K562 (cell line): ENCODE results near the gene RCHY1. TPM values are rescaled to one million over a fixed set of nuclear protein-coding genes. Genes with fewer than 3 reads are reported as not detected.

Source experiments
- ARID3A ChIP-seq: IDR thresholded peaks from 2 replicates; pipeline ENCODE4 v1.6.1; 2012; ENCODE audit warnings: low read depth, low read length, improper control_type of control experiment, borderline replicate concordance
- CBX2 ChIP-seq: fragments of 200-600 bp; sonication (generic); IDR thresholded peaks from one replicate; pipeline ENCODE4 v1.6.1; 2012; ENCODE audit warnings: mild to moderate bottlenecking, low read length, inconsistent platforms; ENCODE audit not compliant: insufficient read depth, poor library complexity, severe bottlenecking
- CXXC5 ChIP-seq: fragments of 250-450 bp; sonication (Bioruptor Pico); IDR thresholded peaks from 2 replicates; pipeline ENCODE4 v1.8.0; 2022; ENCODE audit warnings: inconsistent platforms, mild to moderate bottlenecking, moderate library complexity
- DDX20 ChIP-seq: fragments of 450-650 bp; IDR thresholded peaks from 2 replicates; pipeline ENCODE4 v1.6.1; 2016; ENCODE audit warnings: missing genetic modification characterization, low read depth, mild to moderate bottlenecking, missing compliant biosample characterization, moderate library complexity
- GABPA ChIP-seq: fragments of 200-800 bp; sonication (Bioruptor generic); conservative IDR thresholded peaks from 2 replicates; pipeline ENCODE4 v1.6.1; 2016; ENCODE audit warnings: low read depth, missing genetic modification characterization, missing compliant biosample characterization
- GABPB1 ChIP-seq: sonication (generic); formaldehyde crosslinking; IDR thresholded peaks from 2 replicates; pipeline ENCODE4 v1.8.0; 2022; ENCODE audit warnings: mild to moderate bottlenecking, missing genetic modification reagents
- ID3 ChIP-seq, 2 experiments: fragments of 250-450 bp in 1 of 2; fragments of 450-650 bp in 1 of 2; sonication (Bioruptor Pico) in 1 of 2; IDR thresholded peaks; 2 replicates each; pipeline versions ENCODE4 v1.6.1 to v1.8.0; 2016 to 2021; ENCODE audit warnings: mild to moderate bottlenecking in 2 of 2, moderate library complexity in 2 of 2, missing compliant biosample characterization in 1 of 2, missing genetic modification characterization in 1 of 2
- MECOM ChIP-seq: fragments of 250-450 bp; sonication (Bioruptor Pico); IDR thresholded peaks from 2 replicates; pipeline ENCODE4 v1.8.0; 2022; ENCODE audit warnings: inconsistent platforms
- NKRF ChIP-seq: fragments of 450-650 bp; IDR thresholded peaks from 2 replicates; pipeline ENCODE4 v1.6.1; 2016; ENCODE audit warnings: borderline replicate concordance
- NR0B1 ChIP-seq: fragments of 450-650 bp; IDR thresholded peaks from one replicate; pipeline ENCODE4 v1.6.1; 2018; ENCODE audit warnings: mild to moderate bottlenecking, moderate library complexity; ENCODE audit not compliant: partially characterized antibody
- PHF8 ChIP-seq: fragments of 200-600 bp; sonication (generic); IDR thresholded peaks from 2 replicates; pipeline ENCODE4 v1.6.1; 2012; ENCODE audit warnings: mixed run types, mild to moderate bottlenecking, inconsistent platforms, low read length, moderate library complexity, borderline replicate concordance
- STAT5B ChIP-seq: fragments of 250-450 bp; sonication (Bioruptor Pico); IDR thresholded peaks from 2 replicates; pipeline ENCODE4 v1.8.0; 2021; ENCODE audit warnings: mild to moderate bottlenecking, inconsistent platforms
- TGIF2 ChIP-seq: sonication (generic); formaldehyde crosslinking; IDR thresholded peaks from 2 replicates; pipeline ENCODE4 v1.8.1; 2022; ENCODE audit warnings: mild to moderate bottlenecking, missing genetic modification reagents, moderate library complexity
- ZBTB7A ChIP-seq: IDR thresholded peaks from 2 replicates; pipeline ENCODE4 v1.6.1; 2011; ENCODE audit warnings: low read depth, mild to moderate bottlenecking, low read length, moderate library complexity, borderline replicate concordance; ENCODE audit not compliant: control insufficient read depth
- ZNF263 ChIP-seq: sonication (generic); formaldehyde crosslinking; IDR thresholded peaks from 2 replicates; pipeline ENCODE4 v1.8.0; 2022; ENCODE audit warnings: mild to moderate bottlenecking, missing genetic modification reagents, borderline replicate concordance
- polyA plus RNA-seq, 8 experiments: library from polyadenylated mRNA; depleted of rRNA in 4 of 8; stranded (reverse) in 5 of 8; unstranded in 3 of 8; fragments of >200 nt; fragmentation: Nextera tagmentation in 2 of 8; fragmentation: Illumina TruSeq in 1 of 8; extraction: Ambion mirVana in 2 of 8; extraction: Trizol in 1 of 8; gene quantifications; 2 replicates each; pipeline versions ENCODE4 v1.2.1 to v1.2.3, GENCODE V29; 2011 to 2014; ENCODE audit warnings: inconsistent platforms in 1 of 8, missing spikeins in 1 of 8
- total RNA-seq, 7 experiments: library from RNA; depleted of rRNA in 6 of 7; stranded (reverse); fragments of >200 nt in 6 of 7; fragmentation: Illumina TruSeq in 2 of 7; extraction: Trizol in 2 of 7; gene quantifications; 2 replicates each; pipeline versions ENCODE4 v1.2.1 to v1.2.3, GENCODE V29; 2011 to 2021; ENCODE audit warnings: low replicate concordance in 1 of 7
- TF ChIP-seq, protein P1 (sequence below): fragments of 450-650 bp; IDR thresholded peaks from 2 replicates; pipeline ENCODE4 v1.6.1; 2016; ENCODE audit warnings: mild to moderate bottlenecking

Gene RCHY1
- total and polyA plus RNA-seq, 9 of the 15 experiments (the other 6 are each of a cell fraction or from before 2014, with no cell fraction given), result 27.3 to 85.1 (median 45.9) TPM

- TF ChIP-seq NR0B1 (no peak), MECOM (CRISPR knock-in tag) (no peak), TGIF2 (CRISPR knock-in tag) (no peak), ZNF263 (CRISPR knock-in tag) (peak; percentile 75; the same call in 1 of the 2 replicates), NKRF (peak; percentile 65; the same call in 1 of the 2 replicates), ARID3A (no peak), ID3 (CRISPR knock-in tag; IDR thresholded peaks at IDR 0.05) (no peak), ID3 (tag; IDR thresholded peaks at IDR 0.05) (peak; percentile 55; the same call in 1 of the 2 replicates), CBX2 (no peak), CXXC5 (CRISPR knock-in tag) (peak; percentile 95), ZBTB7A (no peak), PHF8 (peak; percentile 98), GABPB1 (peak; percentile 99), GABPA (tag) (peak; percentile 98), DDX20 (tag) (no peak), STAT5B (CRISPR knock-in tag) (no peak)
- TF ChIP-seq, protein P1, sequence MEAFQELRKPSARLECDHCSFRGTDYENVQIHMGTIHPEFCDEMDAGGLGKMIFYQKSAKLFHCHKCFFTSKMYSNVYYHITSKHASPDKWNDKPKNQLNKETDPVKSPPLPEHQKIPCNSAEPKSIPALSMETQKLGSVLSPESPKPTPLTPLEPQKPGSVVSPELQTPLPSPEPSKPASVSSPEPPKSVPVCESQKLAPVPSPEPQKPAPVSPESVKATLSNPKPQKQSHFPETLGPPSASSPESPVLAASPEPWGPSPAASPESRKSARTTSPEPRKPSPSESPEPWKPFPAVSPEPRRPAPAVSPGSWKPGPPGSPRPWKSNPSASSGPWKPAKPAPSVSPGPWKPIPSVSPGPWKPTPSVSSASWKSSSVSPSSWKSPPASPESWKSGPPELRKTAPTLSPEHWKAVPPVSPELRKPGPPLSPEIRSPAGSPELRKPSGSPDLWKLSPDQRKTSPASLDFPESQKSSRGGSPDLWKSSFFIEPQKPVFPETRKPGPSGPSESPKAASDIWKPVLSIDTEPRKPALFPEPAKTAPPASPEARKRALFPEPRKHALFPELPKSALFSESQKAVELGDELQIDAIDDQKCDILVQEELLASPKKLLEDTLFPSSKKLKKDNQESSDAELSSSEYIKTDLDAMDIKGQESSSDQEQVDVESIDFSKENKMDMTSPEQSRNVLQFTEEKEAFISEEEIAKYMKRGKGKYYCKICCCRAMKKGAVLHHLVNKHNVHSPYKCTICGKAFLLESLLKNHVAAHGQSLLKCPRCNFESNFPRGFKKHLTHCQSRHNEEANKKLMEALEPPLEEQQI, result 0 out of 2 replicates have a peak, but pooled peaks have one; percentile 42
Measured at GRCh38 chr4:75514131-75514948, at the start of gene RCHY1, which contains the start of gene THAP6 (continued).
